BLaER1 treated with 17β-estradiol and CSF1 and Interleukin-3, amounts not matched to agents 10 nM and 100 nM (cell line): Measurements from ENCODE around the gene C12orf75.

Source experiments
- H3K27ac ChIP-seq, 11 experiments: shearing (Covaris generic); formaldehyde crosslinking; 2 replicates each; pipeline ENCODE4 v1.8.1; 2022
- H3K27me3 ChIP-seq, 11 experiments: shearing (Covaris generic); formaldehyde crosslinking; 2 replicates each; pipeline ENCODE4 v1.8.1; 2022
- H3K36me3 ChIP-seq, 11 experiments: shearing (Covaris generic); formaldehyde crosslinking; 2 replicates each; pipeline ENCODE4 v1.8.1; 2022
- H3K4me1 ChIP-seq, 10 experiments: shearing (Covaris generic); formaldehyde crosslinking; 2 replicates each; pipeline ENCODE4 v1.8.1; 2022
- H3K4me2 ChIP-seq, 11 experiments: shearing (Covaris generic); formaldehyde crosslinking; 2 replicates each; pipeline ENCODE4 v1.8.1; 2022
- H3K4me3 ChIP-seq, 10 experiments: shearing (Covaris generic); formaldehyde crosslinking; 2 replicates each; pipeline ENCODE4 v1.8.1; 2022
- H3K9ac ChIP-seq, 11 experiments: shearing (Covaris generic); formaldehyde crosslinking; 2 replicates each; pipeline ENCODE4 v1.8.1; 2022
- H3K9me3 ChIP-seq, 11 experiments: shearing (Covaris generic); formaldehyde crosslinking; replicated peaks in 1 of 11; 2 replicates each; pipeline ENCODE4 v1.8.1; 2022
- H4K20me1 ChIP-seq, 11 experiments: shearing (Covaris generic); formaldehyde crosslinking; 2 replicates each; pipeline ENCODE4 v1.8.1; 2022
- Cebpa-rat ChIP-seq, 11 experiments: shearing (Covaris generic); IDR thresholded peaks; 2 replicates each; pipeline ENCODE4 v1.8.1; 2022

C12orf75 gene

GRCh38 chr12:105420659-105421240, 90.3 kb downstream of the C12orf75 start:
- no peak overlapping the region for H3K9ac ChIP-seq
- H3K36me3 ChIP-seq: no peaks in the 10 kb centered on the region
- H3K9me3 ChIP-seq: peaks cover 0 to 5% (median 0%) of the 10 kb centered on the region in 11 experiments; a peak in 4 of 22 replicates
- no peaks in the 10 kb centered on the region for H3K27me3 ChIP-seq
- no peak for TF ChIP-seq Cebpa-rat (IDR thresholded peaks at IDR 0.05)
- no peak overlapping the region for H3K4me3 ChIP-seq
- H3K27ac ChIP-seq: no peak overlapping the region
- H3K4me2 ChIP-seq: no peak overlapping the region
- no peaks in the 10 kb centered on the region for H3K4me1 ChIP-seq
- no peaks in the 10 kb centered on the region for H4K20me1 ChIP-seq
